ENCODE results near the gene TUBB4A. TPM values are rescaled to one million over a fixed set of nuclear protein-coding genes. Genes with fewer than 3 reads are reported as not detected.

TUBB4A gene
- total RNA-seq, 1 experiment from 2014 or later = 4.4 TPM

DNA sequence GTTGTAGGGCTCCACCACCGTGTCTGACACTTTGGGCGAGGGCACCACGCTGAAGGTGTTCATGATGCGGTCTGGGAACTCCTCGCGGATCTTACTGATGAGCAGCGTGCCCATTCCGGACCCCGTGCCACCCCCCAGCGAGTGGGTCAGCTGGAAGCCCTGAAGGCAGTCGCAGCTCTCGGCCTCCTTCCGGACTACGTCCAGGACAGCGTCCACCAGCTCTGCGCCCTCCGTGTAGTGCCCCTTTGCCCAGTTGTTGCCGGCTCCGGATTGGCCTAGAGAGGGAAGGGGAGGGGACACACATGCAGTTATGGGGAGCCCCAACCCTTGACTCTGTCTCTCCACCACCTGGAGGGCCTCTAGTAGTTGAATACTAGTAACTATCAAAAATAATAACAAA, 6.2 kb downstream of the TUBB4A start:
- in situ Hi-C loops (cut with HindIII; ENCODE audit: low pct_unique_long_range_greater_than_20kb, low sequenced_read_pairs) (no loop called here), intact Hi-C loops (cut with micrococcal nuclease; ENCODE audit: unreplicated experiment) (no loop called here)
- POLR2A ChIA-PET = no interaction called here
- Histone ChIP-seq H3K27ac (ENCODE audit: low read length) (no peak overlapping the region), H3K4me1 (ENCODE audit: control insufficient read depth, insufficient read depth, low read length) (no peaks in the 10 kb centered on the region), H3K36me3 (ENCODE audit: control insufficient read depth, insufficient read depth, low read length) (no peaks in the 10 kb centered on the region), H3K27me3 (ENCODE audit: control insufficient read depth, insufficient read depth, low read length) (no peaks in the 10 kb centered on the region), H3K4me3 (ENCODE audit: low read depth in 2 of 2, low read length in 2 of 2) (no peak overlapping the region), H3K9me3 (ENCODE audit: control insufficient read depth, insufficient read depth, low read depth, low read length) (no peaks in the 10 kb centered on the region)
- DNase-seq (ENCODE audit: low read depth, low spot score) (no peak), ATAC-seq (no peak)
- TF ChIP-seq POLR2AphosphoS5 (IDR thresholded peaks at IDR 0.05; ENCODE audit: low read depth, low read length) (no peak), TCF7L2 (IDR thresholded peaks at IDR 0.05; ENCODE audit: low read depth, low read length) (no peak), REST (IDR thresholded peaks at IDR 0.05; ENCODE audit: insufficient read depth in 1 of 2, low read depth in 2 of 2, low read length in 1 of 2) (no peak), SIN3A (IDR thresholded peaks at IDR 0.05; ENCODE audit: borderline replicate concordance, insufficient read depth, low read depth, low read length) (no peak)
- TF ChIP-seq, protein P1, sequence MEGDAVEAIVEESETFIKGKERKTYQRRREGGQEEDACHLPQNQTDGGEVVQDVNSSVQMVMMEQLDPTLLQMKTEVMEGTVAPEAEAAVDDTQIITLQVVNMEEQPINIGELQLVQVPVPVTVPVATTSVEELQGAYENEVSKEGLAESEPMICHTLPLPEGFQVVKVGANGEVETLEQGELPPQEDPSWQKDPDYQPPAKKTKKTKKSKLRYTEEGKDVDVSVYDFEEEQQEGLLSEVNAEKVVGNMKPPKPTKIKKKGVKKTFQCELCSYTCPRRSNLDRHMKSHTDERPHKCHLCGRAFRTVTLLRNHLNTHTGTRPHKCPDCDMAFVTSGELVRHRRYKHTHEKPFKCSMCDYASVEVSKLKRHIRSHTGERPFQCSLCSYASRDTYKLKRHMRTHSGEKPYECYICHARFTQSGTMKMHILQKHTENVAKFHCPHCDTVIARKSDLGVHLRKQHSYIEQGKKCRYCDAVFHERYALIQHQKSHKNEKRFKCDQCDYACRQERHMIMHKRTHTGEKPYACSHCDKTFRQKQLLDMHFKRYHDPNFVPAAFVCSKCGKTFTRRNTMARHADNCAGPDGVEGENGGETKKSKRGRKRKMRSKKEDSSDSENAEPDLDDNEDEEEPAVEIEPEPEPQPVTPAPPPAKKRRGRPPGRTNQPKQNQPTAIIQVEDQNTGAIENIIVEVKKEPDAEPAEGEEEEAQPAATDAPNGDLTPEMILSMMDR (IDR thresholded peaks at IDR 0.05) = no peak
- CTCF ChIA-PET = no interaction called here
- BruUV-seq (replicated peaks) = no TSS peak

DNA sequence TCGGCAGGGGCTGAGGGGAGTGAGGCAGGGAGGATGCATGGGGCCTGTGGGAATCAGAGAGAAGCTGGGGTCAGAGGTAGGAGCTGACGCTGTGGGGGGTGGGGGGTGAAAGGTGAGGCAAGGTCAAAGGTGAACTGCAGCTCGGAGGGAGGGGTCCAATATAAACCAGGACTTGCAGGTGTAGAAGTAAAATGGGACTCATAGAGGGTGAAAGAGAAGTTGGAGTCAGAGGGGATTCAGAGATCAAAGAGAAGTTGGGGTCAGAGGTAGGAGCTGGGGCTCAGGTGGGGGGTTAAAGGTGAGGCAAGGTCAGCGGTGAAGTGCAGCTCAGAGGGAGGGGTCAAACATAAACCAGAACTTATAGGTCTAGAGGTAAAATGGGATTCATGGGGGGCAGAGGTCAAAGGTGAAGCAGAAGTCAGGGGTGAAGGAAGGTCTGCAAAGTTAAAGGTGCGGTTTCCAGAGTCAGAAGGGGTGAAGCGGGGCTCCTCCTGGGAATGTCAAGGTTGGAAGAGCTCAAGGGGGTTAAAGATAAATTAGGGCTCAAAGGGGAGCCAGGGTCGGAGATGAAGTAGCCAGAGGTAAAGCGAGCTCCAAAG, 7.6 kb downstream of the TUBB4A start:
- ChIA-PET CTCF (no interaction called here), POLR2A (no interaction called here)
- no peak for TF ChIP-seq REST (IDR thresholded peaks at IDR 0.05; ENCODE audit: insufficient read depth in 1 of 2, low read depth in 2 of 2, low read length in 1 of 2)
- TF ChIP-seq, protein P1 (IDR thresholded peaks at IDR 0.05) = no peak
- TF ChIP-seq POLR2AphosphoS5 (IDR thresholded peaks at IDR 0.05; ENCODE audit: low read depth, low read length) = no peak
- TF ChIP-seq SIN3A (IDR thresholded peaks at IDR 0.05; ENCODE audit: borderline replicate concordance, insufficient read depth, low read depth, low read length) = no peak
- no peak for TF ChIP-seq TCF7L2 (IDR thresholded peaks at IDR 0.05; ENCODE audit: low read depth, low read length)
- no peak overlapping the region for H3K27ac ChIP-seq (ENCODE audit: low read length)
- ATAC-seq = no peak
- in situ Hi-C loops (cut with HindIII; ENCODE audit: low pct_unique_long_range_greater_than_20kb, low sequenced_read_pairs) = no loop called here
- H3K27me3 ChIP-seq (ENCODE audit: control insufficient read depth, insufficient read depth, low read length) = no peaks in the 10 kb centered on the region
- no peaks in the 10 kb centered on the region for H3K4me1 ChIP-seq (ENCODE audit: control insufficient read depth, insufficient read depth, low read length)
- intact Hi-C loops (cut with micrococcal nuclease; ENCODE audit: unreplicated experiment) = no loop called here
- H3K4me3 ChIP-seq (ENCODE audit: low read depth in 2 of 2, low read length in 2 of 2) = no peak overlapping the region
- H3K9me3 ChIP-seq (ENCODE audit: control insufficient read depth, insufficient read depth, low read depth, low read length) = no peaks in the 10 kb centered on the region
- BruUV-seq (replicated peaks) = no TSS peak
- DNase-seq (ENCODE audit: low read depth, low spot score) = no peak
- no peaks in the 10 kb centered on the region for H3K36me3 ChIP-seq (ENCODE audit: control insufficient read depth, insufficient read depth, low read length)
